ENCODE measurements around the gene FBL. TPM values are rescaled to one million over a fixed set of nuclear protein-coding genes. Genes with fewer than 3 reads are reported as not detected.
A peak's percentile ranks its signal among the peaks of the same experiment; 100 is the strongest.
"Not testable (repeated sequence)": the region's sequence is repeated elsewhere in the genome, so short reads cannot be mapped to it uniquely, and the experiment has no call there.

FBL gene
- total RNA-seq, 1 donor from 2014 or later, result 64.8 TPM

- intact Hi-C loops (cut with DNase I), result no loop called here
Measured at GRCh38 chr19:39878398-39878797, 32.2 kb upstream of the FBL start.

GRCh38 chr19:39877982-39878381 lies 31.8 kb upstream of the FBL start:
- peak; percentile 83 for DNase-seq (ENCODE audit: low spot score)
- intact Hi-C loops (cut with DNase I), result not testable (repeated sequence)

More at GRCh38 chr19:39878398-39878797, 32.2 kb upstream of the FBL start:
- no peak for DNase-seq (ENCODE audit: low spot score)

- intact Hi-C loops (cut with DNase I), result not testable (repeated sequence)
- peak; percentile 60 for DNase-seq (ENCODE audit: low spot score)
Measured at GRCh38 chr19:39877488-39877887, 31.3 kb upstream of the FBL start.

- DNase-seq (ENCODE audit: low spot score); intact Hi-C loops (cut with DNase I): not testable (repeated sequence)
Measured at GRCh38 chr19:39876486-39876885, 30.3 kb upstream of the FBL start.

- DNase-seq (ENCODE audit: low spot score); intact Hi-C loops (cut with DNase I): not testable (repeated sequence)
Measured at GRCh38 chr19:39875401-39875864, 29.3 kb upstream of the FBL start.

GRCh38 chr19:39874404-39874803 lies 28.2 kb upstream of the FBL start:
- intact Hi-C loops (cut with DNase I), result no loop called here
- DNase-seq (ENCODE audit: low spot score), result no peak

- intact Hi-C loops (cut with DNase I), result no loop called here
- peak; percentile 55 for DNase-seq (ENCODE audit: low spot score)
Measured at GRCh38 chr19:39873385-39873784, 27.2 kb upstream of the FBL start.

GRCh38 chr19:39871886-39872866 lies 26.0 kb upstream of the FBL start:
- intact Hi-C loops (cut with DNase I), result no loop called here
- DNase-seq (ENCODE audit: low spot score), result peak; percentile 70

GRCh38 chr19:39871362-39871761 lies 25.2 kb upstream of the FBL start:
- intact Hi-C loops (cut with DNase I), result no loop called here
- DNase-seq (ENCODE audit: low spot score), result peak; percentile 31

GRCh38 chr19:39870171-39870971 lies 24.2 kb upstream of the FBL start:
- intact Hi-C loops (cut with DNase I), result no loop called here
- DNase-seq (ENCODE audit: low spot score), result peak; percentile 53

- DNase-seq (ENCODE audit: low spot score), result peak; percentile 19
- intact Hi-C loops (cut with DNase I), result no loop called here
Measured at GRCh38 chr19:39867952-39868351, 21.8 kb upstream of the FBL start.

- intact Hi-C loops (cut with DNase I), result no loop called here
- DNase-seq (ENCODE audit: low spot score), result no peak
Measured at GRCh38 chr19:39867133-39867532, 21.0 kb upstream of the FBL start.

- DNase-seq (ENCODE audit: low spot score), result peak; percentile 27
Measured at GRCh38 chr19:39865953-39866352, 19.8 kb upstream of the FBL start.

GRCh38 chr19:39865186-39865585 lies 19.0 kb upstream of the FBL start:
- intact Hi-C loops (cut with DNase I), result no loop called here
- no peak for DNase-seq (ENCODE audit: low spot score)

More at GRCh38 chr19:39865953-39866352, 19.8 kb upstream of the FBL start:
- intact Hi-C loops (cut with DNase I), result no loop called here

- intact Hi-C loops (cut with DNase I), result no loop called here
- DNase-seq (ENCODE audit: low spot score), result no peak
Measured at GRCh38 chr19:39864118-39864517, 17.9 kb upstream of the FBL start.

GRCh38 chr19:39858541-39858940 lies 12.4 kb upstream of the FBL start:
- intact Hi-C loops (cut with DNase I), result no loop called here
- peak; percentile 9 for DNase-seq (ENCODE audit: low spot score)

- intact Hi-C loops (cut with DNase I), result no loop called here
- no peak for DNase-seq (ENCODE audit: low spot score)
Measured at GRCh38 chr19:39852882-39853281, 6.7 kb upstream of the FBL start.

- intact Hi-C loops (cut with DNase I), result no loop called here
- DNase-seq (ENCODE audit: low spot score), result no peak
Measured at GRCh38 chr19:39850892-39851291, 4.7 kb upstream of the FBL start.

- intact Hi-C loops (cut with DNase I), result loop anchor here (5.0 kb wide), 1 partner anchor 124 kb away; the partner anchor contains the start of gene PSMC4
- no peak for DNase-seq (ENCODE audit: low spot score)
Measured at GRCh38 chr19:39848392-39848791, 2.2 kb upstream of the FBL start.

GRCh38 chr19:39847525-39847924 lies 1.3 kb upstream of the FBL start:
- no peak for DNase-seq (ENCODE audit: low spot score)
- intact Hi-C loops (cut with DNase I), result loop anchor here (5.0 kb wide), 1 partner anchor 125 kb away; the partner anchor contains the start of gene PSMC4

Measured in cardiac septum (tissue), 1 donor.